Hepatocyte (in vitro differentiated cells): ENCODE measurements around the gene RALA. TPM values are rescaled to one million over a fixed set of nuclear protein-coding genes. Genes with fewer than 3 reads are reported as not detected.

ENCODE experiments used
- DNase-seq: peaks from one replicate; pipeline ENCODE4 v3.0.0-alpha.2; 2016; ENCODE audit warnings: low spot score
- H2AFZ ChIP-seq: fragments of 200-600 bp; sonication (generic); 2 replicates; pipeline ENCODE4 v1.6.0; 2016; ENCODE audit warnings: antibody characterized with exemption, mild to moderate bottlenecking
- H3K27ac ChIP-seq: fragments of 200-600 bp; sonication (generic); 2 replicates; pipeline ENCODE4 v1.5.1; 2016; ENCODE audit warnings: mild to moderate bottlenecking
- H3K27me3 ChIP-seq: fragments of 200-600 bp; sonication (generic); 2 replicates; pipeline ENCODE4 v1.6.1; 2016
- H3K36me3 ChIP-seq: fragments of 200-600 bp; sonication (generic); replicated peaks from 2 replicates; pipeline ENCODE4 v1.5.1; 2016; ENCODE audit warnings: low read depth; ENCODE audit not compliant: insufficient read depth
- H3K4me1 ChIP-seq: fragments of 200-600 bp; sonication (generic); 2 replicates; pipeline ENCODE4 v1.5.1; 2016; ENCODE audit warnings: mild to moderate bottlenecking, moderate library complexity; ENCODE audit not compliant: insufficient read depth
- H3K4me2 ChIP-seq: fragments of 200-600 bp; sonication (generic); 2 replicates; pipeline ENCODE4 v1.6.0; 2016
- H3K4me3 ChIP-seq: fragments of 200-600 bp; sonication (generic); 2 replicates; pipeline ENCODE4 v1.5.1; 2016; ENCODE audit warnings: mild to moderate bottlenecking
- H3K79me2 ChIP-seq: fragments of 200-600 bp; sonication (generic); 2 replicates; pipeline ENCODE4 v1.6.0; 2017; ENCODE audit warnings: mild to moderate bottlenecking
- H3K9me2 ChIP-seq: fragments of 200-600 bp; sonication (generic); replicated peaks from 2 replicates; pipeline ENCODE4 v1.6.0; 2017; ENCODE audit warnings: mild to moderate bottlenecking; ENCODE audit not compliant: insufficient read depth
- H3K9me3 ChIP-seq: fragments of 200-600 bp; sonication (generic); 2 replicates; pipeline ENCODE4 v1.5.1; 2016; ENCODE audit warnings: low read depth, mild to moderate bottlenecking
- H4K20me1 ChIP-seq: fragments of 200-600 bp; sonication (generic); 2 replicates; pipeline ENCODE4 v1.6.0; 2016; ENCODE audit warnings: mild to moderate bottlenecking; ENCODE audit not compliant: insufficient read depth, poor library complexity, severe bottlenecking
- EZH2 ChIP-seq: fragments of 200-600 bp; sonication (generic); IDR thresholded peaks from 2 replicates; pipeline ENCODE4 v1.6.1; 2016; ENCODE audit warnings: antibody characterized with exemption, mild to moderate bottlenecking, borderline replicate concordance
- EZH2phosphoT487 ChIP-seq: fragments of 200-600 bp; sonication (generic); IDR thresholded peaks from one replicate; pipeline ENCODE4 v1.6.1; 2018; ENCODE audit warnings: antibody characterized with exemption, mild to moderate bottlenecking, low read depth, moderate library complexity; ENCODE audit not compliant: unreplicated experiment, severe bottlenecking
- WGBS: methylation state at CpG from one replicate; pipeline ENCODE4 v1.1.6; 2016; ENCODE audit warnings: low lambda C conversion rate; ENCODE audit errors: missing lambda C conversion rate; 5-methylcytosine and 5-hydroxymethylcytosine counted together
- polyA plus RNA-seq: library from polyadenylated mRNA; unstranded; fragments of >200 nt; fragmentation: Nextera tagmentation; extraction: Ambion mirVana; gene quantifications from 2 replicates; pipeline ENCODE4 v1.2.1, GENCODE V29; 2016
- total RNA-seq: library from RNA; depleted of rRNA; stranded (reverse); fragments of >200 nt; gene quantifications from 2 replicates; pipeline ENCODE4 v1.2.3, GENCODE V29; 2014
- TF ChIP-seq, protein P1 (sequence below): fragments of 200-600 bp; sonication (generic); IDR thresholded peaks from 2 replicates; pipeline ENCODE4 v1.5.1; 2016; ENCODE audit warnings: antibody characterized with exemption, mild to moderate bottlenecking; ENCODE audit not compliant: poor library complexity

The RALA gene
- total and polyA plus RNA-seq, 2 experiments from 2014 or later, result 25.5 to 42.8 TPM

- H4K20me1 ChIP-seq, result peaks cover 13% of the 10 kb centered on the region
- H3K79me2 ChIP-seq, result peaks cover 92% of the 10 kb centered on the region
- H3K9me3 ChIP-seq, result peaks cover 5% of the 10 kb centered on the region
- no peak for TF ChIP-seq EZH2phosphoT487
- TF ChIP-seq, protein P1, sequence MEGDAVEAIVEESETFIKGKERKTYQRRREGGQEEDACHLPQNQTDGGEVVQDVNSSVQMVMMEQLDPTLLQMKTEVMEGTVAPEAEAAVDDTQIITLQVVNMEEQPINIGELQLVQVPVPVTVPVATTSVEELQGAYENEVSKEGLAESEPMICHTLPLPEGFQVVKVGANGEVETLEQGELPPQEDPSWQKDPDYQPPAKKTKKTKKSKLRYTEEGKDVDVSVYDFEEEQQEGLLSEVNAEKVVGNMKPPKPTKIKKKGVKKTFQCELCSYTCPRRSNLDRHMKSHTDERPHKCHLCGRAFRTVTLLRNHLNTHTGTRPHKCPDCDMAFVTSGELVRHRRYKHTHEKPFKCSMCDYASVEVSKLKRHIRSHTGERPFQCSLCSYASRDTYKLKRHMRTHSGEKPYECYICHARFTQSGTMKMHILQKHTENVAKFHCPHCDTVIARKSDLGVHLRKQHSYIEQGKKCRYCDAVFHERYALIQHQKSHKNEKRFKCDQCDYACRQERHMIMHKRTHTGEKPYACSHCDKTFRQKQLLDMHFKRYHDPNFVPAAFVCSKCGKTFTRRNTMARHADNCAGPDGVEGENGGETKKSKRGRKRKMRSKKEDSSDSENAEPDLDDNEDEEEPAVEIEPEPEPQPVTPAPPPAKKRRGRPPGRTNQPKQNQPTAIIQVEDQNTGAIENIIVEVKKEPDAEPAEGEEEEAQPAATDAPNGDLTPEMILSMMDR, result no peak
- TF ChIP-seq EZH2, result no peak
- DNase-seq, result no peak
- H3K4me1 ChIP-seq, result no peaks in the 10 kb centered on the region
- no peak overlapping the region for H3K4me3 ChIP-seq
- no peaks in the 10 kb centered on the region for H3K36me3 ChIP-seq
- no peak overlapping the region for H3K27ac ChIP-seq
- H3K27me3 ChIP-seq, result no peaks in the 10 kb centered on the region
- no peak overlapping the region for H3K4me2 ChIP-seq
- WGBS, result 93% methylated on average over 5 of the region's 5 CpGs
- H3K9me2 ChIP-seq, result no peaks in the 10 kb centered on the region
- no peak overlapping the region for H2AFZ ChIP-seq
Observed at GRCh38 chr7:39659356-39660013, 36.1 kb downstream of the RALA start.

DNA sequence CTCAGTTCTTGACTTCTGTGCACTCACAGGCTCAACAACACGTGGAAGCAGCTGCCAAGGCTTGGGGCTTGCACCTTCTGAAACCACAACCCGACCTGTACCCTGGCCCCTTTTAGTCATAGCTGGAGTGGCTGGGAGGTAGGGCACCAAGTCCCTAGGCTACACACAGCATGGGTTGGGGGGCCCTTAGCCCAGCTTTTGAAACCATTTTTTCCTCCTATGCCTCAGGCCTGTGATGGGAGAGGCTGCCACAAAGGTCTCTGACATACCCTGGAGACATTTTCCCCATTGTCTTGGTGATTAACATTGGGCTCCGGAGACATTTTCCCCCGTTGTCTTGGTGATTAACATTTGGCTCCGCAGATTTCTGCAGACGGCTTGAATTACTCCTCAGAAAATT, 38.6 kb downstream of the RALA start:
- no peak overlapping the region for H3K4me3 ChIP-seq
- H3K4me2 ChIP-seq, result no peak overlapping the region
- H3K79me2 ChIP-seq, result peaks cover 92% of the 10 kb centered on the region
- 97% methylated on average over 6 of the region's 6 CpGs for WGBS
- DNase-seq, result no peak
- no peak overlapping the region for H2AFZ ChIP-seq
- H3K9me2 ChIP-seq, result no peaks in the 10 kb centered on the region
- no peaks in the 10 kb centered on the region for H3K36me3 ChIP-seq
- no peaks in the 10 kb centered on the region for H3K4me1 ChIP-seq
- H3K27me3 ChIP-seq, result no peaks in the 10 kb centered on the region
- peaks cover 13% of the 10 kb centered on the region for H4K20me1 ChIP-seq
- no peaks in the 10 kb centered on the region for H3K9me3 ChIP-seq
- no peak overlapping the region for H3K27ac ChIP-seq
- TF ChIP-seq EZH2 (no peak), EZH2phosphoT487 (no peak)
- TF ChIP-seq, protein P1, result no peak

DNA sequence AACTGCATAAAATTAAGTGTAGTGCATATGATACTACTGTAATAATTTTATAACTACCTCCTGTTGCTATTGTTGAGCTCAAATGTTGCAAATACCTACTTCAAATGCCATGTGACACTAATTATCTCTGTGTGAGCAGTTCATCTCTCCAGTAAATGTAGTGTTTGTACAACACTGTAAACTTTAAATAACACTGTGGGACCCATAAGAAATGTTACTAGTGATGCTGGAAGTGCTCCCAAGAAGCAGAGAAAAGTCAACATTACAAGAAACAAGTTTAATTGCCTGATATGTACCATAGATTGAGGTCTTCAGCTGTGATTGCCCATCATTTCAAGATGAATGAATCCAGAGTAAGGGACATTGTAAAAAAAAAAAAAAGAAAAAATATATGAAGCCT, 39.9 kb downstream of the RALA start:
- DNase-seq, result no peak
- Histone ChIP-seq H4K20me1 (peaks cover 3% of the 10 kb centered on the region), H3K36me3 (no peaks in the 10 kb centered on the region), H3K27me3 (no peaks in the 10 kb centered on the region), H3K9me3 (no peaks in the 10 kb centered on the region), H3K4me3 (no peak overlapping the region), H3K4me2 (no peak overlapping the region), H3K9me2 (no peaks in the 10 kb centered on the region), H3K79me2 (peaks cover 86% of the 10 kb centered on the region), H3K27ac (no peak overlapping the region), H2AFZ (no peak overlapping the region), H3K4me1 (no peaks in the 10 kb centered on the region)
- no peak for TF ChIP-seq EZH2
- TF ChIP-seq, protein P1, result no peak
- TF ChIP-seq EZH2phosphoT487, result no peak

DNA sequence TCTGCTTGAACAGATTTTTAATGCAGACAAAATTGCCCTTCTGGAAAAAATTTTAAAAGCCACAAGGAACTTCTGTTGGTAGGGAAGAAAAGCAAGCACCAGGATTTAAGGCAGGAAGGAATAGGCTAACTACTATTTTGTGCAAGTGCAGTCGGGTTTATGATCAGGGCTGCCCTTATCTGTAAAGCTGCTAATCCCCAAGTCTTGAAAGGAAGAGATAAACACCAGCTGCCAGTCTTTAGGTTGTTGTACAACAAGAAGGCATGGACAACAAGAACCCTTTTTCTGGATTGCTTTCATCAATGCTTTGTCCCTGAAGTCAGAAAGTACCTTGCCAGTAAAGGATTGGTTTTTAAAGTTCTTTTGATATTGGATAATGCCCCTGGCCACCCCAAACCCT, 40.7 kb downstream of the RALA start:
- TF ChIP-seq EZH2phosphoT487, result no peak
- TF ChIP-seq, protein P1, result no peak
- TF ChIP-seq EZH2, result no peak
- H3K9me2 ChIP-seq, result no peaks in the 10 kb centered on the region
- H3K9me3 ChIP-seq, result no peaks in the 10 kb centered on the region
- DNase-seq, result no peak
- WGBS, result 10% methylated on average over 1 of the region's 1 CpG
- no peaks in the 10 kb centered on the region for H3K27me3 ChIP-seq
- no peak overlapping the region for H2AFZ ChIP-seq
- H3K4me2 ChIP-seq, result no peak overlapping the region
- no peaks in the 10 kb centered on the region for H3K4me1 ChIP-seq
- H3K4me3 ChIP-seq, result no peak overlapping the region
- H3K79me2 ChIP-seq, result peaks cover 78% of the 10 kb centered on the region
- H4K20me1 ChIP-seq, result peaks cover 3% of the 10 kb centered on the region
- H3K36me3 ChIP-seq, result no peaks in the 10 kb centered on the region
- H3K27ac ChIP-seq, result no peak overlapping the region
